Stimulated activated CD4-positive, alpha-beta T cell treated with anti-CD3 and anti-CD28 coated beads, Interleukin-4, amount 100 ng/mL, for 4 hours (primary cell): ENCODE measurements around the gene ABHD2.
"Not testable (repeated sequence)": the region's sequence is repeated elsewhere in the genome, so short reads cannot be mapped to it uniquely, and the experiment has no call there.

Source experiments
- DNase-seq, 2 experiments: peaks; one replicate each; pipeline ENCODE4 v3.0.0-alpha.2; 2020

Gene ABHD2

DNA sequence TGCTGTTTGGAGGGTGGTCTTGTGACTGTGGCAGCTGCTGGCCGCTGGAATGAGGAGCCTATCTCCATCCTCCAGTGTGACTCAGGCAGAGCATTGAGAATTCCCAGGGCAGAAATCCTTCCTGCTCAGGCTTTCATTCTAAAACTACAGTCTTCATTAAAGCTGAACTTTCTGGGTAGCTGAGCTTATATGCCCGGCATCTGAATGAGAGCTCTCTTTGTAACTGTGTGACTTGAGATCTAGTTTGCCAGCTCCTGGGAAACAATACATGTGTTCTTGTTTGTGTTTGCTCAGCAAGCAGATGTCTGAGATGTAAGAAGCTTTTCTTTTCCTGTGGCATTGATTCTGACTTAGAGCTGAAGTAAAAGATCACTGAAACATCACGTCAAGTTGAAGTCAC, 110.7 kb downstream of the ABHD2 start:
- no peak for DNase-seq

DNA sequence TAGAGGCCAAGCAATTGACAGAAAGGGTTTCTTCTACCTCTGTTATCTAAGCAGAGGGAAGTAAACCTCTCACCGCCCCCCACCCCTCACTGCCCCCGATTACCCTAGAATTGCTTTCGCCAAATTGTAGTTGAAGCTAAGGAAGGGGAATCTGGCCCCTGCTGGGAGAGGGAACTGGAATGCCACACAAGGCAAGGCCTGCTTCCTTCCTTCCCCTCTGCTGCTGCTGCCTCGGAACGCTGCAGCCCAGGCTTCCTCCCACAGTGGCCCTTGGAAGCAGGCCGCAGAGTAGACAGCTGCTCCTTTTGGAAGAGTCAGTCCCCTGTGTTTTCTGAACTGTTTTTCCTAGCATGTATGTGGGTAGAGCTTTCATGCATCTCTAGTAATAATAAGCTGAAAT, 111.5 kb downstream of the ABHD2 start:
- no peak for DNase-seq

DNA sequence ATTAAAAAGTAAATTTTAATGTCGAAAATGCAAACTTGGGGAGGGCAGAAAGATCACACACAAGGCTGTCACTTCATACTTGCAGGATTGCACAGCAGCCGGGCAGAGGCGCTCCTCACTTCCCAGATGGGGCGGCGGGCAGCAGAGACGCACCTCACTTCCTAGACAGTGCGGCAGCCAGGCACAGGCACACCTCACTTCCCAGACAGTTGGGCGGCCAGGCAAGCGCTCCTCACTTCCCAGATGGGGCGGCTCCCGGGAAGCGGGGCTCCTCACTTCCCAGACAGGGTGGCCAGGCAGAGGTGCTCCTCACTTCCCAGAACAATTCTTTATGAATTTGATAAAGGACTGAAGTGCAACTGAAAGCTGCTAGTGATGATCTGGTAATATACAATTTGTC, 111.9 kb downstream of the ABHD2 start:
- DNase-seq: no peak

DNA sequence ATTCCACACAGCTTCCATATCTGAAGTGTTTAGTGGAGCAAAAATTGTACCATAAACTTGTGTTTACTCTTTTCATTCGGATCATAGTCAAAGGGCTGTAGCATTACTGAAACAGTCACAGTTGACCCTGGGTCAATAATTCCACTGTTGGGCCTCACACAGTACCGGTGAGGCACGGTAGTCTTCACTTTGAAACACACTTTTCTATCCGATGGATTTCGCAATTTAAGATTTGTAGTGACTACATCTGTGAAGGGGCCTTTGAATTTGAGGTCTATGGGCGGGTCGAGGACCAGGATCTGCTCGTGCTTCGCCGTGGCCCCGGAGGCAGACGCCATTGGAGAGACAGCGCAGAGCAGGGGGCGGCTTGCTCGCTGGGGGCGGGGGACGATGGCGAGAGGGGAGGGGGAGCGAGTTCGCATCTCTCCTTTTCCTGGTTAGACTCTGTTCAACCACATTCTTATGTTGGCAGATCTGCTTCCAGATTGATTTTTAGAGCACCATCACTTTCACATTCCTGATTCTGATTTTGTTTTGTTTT, 113.3 kb downstream of the ABHD2 start:
- DNase-seq: no peak

DNA sequence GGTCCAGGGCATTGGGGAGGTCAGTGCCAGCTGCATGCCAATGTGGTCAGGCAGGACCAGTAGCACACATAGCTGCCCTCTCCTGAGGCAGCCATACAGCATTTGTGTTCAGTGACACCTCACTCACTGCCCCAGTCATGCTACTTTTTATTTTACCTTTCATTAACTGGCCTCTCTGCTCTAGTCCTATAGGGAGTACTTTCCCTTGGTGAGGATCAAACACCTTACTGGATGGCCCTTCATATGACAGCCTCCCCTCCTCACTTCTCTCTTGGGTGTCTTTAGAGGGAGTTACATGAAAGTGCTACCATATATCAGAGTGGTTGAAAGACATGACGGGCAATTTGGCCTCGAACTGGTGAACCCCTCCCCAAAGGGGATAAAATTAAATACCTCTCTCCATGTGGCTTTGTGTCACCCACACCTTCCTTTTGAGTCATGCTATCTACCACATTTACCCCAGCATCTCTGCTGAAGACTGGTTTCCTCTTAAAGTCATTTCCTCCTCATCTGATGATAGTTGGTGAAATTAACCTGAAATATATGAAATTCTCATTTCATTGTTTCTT, 115.5 kb downstream of the ABHD2 start:
- DNase-seq: peak in 1 of 2 experiments; percentile 27

DNA sequence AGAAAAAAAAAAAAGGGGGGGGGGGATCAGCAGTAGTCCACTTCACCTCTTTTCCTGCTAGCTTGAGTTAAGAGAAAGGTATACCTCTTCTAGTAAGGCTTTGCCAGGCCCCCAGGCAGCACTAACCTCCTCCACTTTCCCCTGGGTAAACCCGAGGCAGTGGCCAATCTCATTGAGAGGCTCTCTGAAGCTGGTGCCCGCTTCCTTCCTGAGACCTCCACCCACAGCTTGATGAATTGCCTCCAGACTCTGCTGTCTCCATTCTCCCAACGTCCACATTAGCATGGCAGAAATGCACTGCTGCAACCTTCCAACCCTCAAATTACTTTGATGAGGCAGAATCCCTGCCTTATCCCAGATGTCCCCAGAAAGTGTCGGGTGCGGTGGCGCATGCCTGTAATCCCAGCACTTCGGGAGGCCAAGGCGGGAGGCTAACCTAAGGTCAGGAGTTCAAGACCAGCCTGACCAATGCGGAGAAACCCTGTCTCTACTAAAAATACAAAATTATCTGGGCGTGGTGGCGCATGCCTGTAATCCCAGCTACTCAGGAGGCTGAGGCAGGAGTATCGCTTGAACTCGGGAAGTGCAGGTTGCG, 117.8 kb downstream of the ABHD2 start:
- DNase-seq: no peak

DNA sequence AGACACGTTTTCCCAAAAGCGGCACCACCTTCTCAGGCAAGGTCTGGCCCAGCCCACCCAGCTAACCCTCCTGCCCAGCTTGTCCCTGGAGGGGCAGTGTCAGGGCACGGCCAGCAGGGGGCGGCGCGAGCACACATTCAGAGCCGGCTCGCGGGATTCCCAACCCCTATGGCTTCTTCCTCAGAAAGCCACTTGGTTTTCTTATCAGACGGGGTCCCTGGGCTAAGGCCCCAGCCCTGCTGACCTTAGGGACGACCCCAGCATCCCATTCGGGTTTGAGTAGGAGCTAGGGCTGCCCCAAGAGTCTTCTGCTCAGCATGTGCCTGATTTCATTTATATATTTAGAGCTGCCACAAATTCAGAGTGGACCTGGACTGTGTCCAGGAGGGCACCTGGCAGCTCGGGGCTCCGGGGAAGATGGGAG, 118.7 kb downstream of the ABHD2 start:
- peak; percentile 64 to 75 for DNase-seq

DNA sequence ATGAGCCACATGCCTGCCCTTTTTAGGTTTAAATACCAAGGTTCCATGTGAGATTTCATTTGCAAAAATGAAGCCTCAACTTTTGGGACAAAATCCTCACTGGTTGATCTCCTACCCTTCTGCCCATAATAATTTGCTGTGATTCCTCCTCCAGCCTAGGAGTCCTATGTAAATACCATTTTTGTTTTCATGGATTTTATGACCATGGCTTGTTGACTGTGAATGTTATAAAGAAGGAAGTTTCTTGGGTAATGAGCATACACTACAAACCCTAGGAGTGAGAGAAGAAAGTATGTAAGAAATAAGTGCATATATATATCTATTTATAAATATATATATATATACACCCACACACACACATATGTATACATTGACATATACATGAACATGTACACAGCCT, 120.0 kb downstream of the ABHD2 start:
- no peak for DNase-seq

DNA sequence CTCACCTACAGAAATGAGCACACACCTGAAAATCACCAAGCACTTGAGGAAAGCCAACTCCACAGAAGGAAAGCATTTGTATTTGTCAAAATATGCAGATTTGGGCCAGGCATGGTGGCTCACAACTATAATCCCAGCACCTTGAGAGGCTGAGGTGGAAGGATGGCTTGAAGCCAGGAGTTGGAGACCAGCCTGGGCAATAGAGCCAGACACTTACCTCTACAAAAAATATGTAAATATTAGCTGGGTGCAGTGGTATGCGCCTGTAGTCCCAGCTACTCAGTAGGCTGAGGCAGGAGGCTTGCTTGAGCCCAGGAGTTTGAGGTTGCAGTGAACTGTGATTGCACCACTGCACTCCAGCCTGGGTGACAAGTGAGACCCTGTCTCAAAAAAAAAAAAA, 120.8 kb downstream of the ABHD2 start:
- no peak for DNase-seq

DNA sequence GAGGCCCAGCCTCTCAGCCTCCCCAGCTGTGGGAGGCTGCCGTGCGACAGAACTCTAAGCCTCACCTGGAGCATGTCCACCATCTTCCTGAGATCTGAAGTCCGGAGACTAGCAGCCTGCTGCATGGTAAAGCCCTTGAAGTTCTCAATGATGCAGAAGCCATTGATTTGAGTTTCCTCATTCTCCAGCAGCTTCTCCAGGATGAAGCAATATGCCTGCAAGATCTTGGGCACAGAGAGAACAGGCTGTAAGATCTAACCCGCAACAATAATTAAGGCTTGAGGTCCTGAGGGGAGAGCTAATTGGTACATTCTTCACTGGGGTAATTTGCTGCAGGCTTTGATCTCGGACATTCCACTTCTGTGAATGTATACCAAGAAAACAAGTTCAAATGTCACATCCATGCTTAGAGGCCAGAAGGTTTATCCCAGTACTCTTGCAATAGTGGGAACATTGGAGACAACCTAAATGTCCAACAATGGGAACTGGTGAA, 123.5 kb downstream of the ABHD2 start:
- no peak for DNase-seq

DNA sequence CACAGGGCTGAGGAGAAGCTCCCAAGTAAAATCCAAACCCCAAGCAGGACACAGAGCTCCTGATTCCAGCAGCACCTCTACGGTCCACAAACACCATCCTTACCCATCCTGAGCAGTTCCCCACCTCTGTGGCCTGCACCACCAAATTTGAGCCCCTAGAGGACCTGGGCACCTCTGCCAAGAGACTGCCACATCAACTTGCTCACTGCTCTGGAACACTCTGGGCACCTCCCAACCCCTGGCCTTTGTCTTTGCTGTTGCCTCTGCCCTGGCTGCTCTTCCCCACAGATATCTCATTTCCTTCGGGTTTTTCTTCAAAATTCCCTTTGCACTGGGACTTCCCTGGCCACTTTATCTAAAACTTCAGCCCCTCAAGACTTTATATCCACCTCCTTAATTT, 127.4 kb downstream of the ABHD2 start:
- DNase-seq: no peak

DNA sequence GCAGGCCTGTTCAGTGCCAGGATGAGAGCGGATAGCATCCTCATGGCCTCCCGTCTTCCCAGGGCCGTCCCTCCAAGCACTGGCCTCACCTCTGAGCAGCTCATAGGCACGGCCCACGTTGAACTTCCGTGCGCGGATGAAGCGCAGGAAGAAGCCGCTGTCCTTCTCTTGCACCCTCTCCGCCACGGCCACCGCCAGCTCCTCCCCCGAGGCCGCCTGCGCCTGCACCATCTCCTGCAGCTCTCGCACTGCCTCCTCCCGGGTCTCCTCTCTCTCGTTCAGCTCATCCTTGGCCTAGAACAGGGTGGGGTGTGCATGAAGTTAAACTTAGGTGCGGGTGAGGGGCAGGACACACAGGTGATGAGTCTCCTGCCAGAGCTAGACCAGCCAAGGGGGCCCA, 128.8 kb downstream of the ABHD2 start:
- no peak for DNase-seq

DNA sequence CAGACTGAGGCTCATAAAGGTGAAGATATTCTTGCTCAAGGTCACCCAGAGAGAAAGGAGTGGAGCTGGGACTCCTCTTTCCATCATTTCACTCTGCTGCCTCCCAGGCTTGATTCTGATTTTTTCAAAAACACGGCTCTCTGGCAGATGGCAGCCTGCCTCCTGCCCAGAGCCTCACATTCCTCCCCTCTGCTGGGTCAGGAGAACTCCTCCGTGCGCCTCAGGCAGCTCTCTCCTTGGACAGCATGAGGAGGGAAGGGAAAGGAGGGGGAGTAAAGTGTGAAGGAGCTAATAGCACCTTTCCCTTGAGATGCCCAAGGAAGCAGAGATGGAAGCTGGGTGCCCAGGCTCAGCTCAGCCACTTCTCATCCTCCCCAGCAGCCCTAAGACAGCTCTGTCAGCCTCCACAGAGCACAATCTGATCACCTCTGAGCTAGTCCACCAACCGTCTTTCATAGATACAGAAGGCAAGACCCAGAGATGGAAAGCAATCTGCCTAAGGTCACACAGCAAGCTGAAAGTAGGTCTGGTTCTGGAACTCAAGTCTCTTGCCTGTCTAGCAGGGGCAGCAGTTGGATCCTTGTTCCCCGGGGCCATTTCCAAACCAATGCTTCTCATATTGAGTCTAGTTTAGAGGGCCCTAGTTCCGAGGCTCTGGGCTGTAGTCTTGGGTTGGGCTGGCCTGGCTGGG, 129.6 kb downstream of the ABHD2 start:
- DNase-seq: no peak

DNA sequence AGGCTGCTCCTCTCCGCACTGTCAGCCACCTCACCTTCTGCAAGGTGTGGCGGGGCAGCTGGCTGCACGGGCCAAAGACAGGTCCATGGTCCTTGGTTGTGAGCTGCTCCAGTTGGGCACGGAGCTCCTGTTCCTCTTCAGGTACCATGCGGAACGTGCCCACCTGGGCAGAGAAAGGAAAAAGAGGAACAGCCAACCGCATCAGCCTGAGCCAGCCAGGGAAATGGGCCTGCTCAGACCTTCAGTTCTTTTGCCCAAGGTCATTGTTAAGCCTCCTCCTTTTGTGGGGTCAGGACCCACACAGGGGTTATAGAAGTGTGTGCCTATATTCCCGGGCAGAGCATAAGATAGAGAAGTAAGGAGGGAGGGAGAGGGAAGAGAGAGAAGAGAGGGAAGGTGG, 130.3 kb downstream of the ABHD2 start:
- DNase-seq: no peak

DNA sequence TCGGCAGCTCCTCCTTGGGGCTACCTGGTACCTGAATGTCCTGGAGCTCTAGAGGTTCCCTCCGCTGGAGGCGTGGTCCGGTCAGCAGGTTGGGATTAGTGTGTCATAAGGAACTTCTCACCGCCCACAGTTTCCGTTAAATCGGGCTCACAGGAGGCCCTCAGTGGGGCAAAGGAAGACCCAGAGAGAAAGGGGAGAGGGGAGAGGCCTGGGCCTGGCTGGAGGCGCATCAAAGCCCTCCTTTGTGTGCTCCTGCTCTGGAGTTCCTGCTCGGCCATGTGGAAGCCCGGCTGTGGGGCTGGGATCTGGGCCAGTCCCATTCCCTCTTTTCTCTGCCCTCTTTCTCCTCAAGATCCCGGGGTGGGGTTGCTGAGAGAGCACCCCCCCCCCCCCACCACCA, 133.3 kb downstream of the ABHD2 start, which contains the start of gene RLBP1:
RLBP1 (minus strand) TSS at position 37 of the 400 bp plus-strand sequence. CDS start 2,604 bp downstream, outside the sequence.
- no peak for DNase-seq

DNA sequence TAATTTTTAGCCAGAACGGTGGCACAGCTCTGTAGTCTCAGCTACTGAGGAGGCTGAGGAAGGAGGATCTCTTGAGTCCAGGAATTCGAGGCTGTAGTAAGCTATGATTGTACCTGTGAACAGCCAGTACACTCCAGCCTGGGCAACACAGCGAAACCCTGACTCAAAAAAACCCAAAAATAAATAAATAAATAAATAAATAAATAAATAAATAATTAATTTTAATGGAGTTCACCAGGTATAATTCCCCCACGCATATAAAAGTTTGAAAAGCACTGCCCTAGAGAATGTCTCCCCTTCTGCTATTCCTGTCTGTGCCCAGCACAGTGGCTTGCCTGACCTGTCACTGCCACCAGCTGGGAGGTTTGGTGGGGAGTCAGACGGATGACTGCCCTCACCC, 137.3 kb downstream of the ABHD2 start:
- no peak for DNase-seq

DNA sequence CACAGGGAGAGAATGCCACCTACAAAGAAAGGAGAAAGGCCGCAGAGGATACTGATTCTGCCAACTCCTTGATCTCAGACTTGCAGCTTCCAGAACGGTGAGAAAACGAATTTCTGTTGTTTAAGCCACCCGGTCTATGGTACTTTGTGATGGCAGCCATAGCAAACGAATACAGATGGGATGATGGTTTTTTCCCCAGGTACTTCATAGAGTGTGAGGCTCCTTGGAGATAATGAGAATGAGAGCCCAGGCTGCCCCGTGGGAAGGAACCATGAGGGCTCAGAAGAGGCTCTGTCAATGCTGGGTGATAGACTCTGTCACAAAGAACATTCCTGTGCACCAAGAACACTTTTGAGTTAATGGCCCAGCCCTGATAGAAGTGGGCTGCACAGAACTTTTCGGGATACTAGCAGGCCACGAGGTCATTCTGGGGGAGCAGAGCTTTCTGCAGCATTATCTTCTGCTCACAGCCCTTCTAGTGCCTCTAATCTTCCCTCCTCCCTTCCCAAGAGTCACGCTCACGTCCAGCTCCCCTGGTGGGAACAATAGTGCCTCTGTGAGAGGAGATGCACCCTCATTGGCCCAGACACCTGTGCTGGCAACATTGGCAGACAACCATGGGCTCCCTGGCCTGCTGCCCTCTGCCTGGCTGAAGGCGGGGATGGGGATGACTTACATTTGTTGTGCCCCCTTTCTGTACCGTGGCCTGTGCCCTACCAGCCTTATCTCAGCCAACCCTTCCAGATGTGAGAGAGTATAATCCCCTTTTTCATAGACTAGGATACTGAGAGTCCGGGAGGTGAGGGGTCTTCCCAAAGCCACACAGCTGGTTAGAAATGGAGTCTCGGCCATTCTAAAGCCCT, 138.3 kb downstream of the ABHD2 start:
- no peak for DNase-seq

DNA sequence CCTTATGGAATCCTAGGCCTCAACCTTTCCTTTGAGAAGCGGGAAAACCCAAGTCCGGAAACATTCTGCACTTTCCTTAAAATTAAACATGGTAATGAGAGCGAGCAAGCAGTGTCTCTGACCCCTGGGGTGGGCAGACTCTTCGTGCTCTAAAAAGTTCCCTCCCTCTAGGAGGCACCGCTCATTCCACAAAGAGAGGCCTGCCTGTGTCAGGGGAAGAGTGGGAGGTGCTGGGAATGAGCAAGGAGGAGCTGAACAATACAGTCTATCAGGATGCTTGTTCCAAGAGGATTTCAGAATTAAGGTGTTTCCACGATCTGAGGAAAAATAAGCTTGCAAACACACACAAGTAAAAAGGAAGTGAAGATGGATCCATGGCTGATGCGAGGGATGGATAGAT, 139.2 kb downstream of the ABHD2 start:
- DNase-seq: no peak

DNA sequence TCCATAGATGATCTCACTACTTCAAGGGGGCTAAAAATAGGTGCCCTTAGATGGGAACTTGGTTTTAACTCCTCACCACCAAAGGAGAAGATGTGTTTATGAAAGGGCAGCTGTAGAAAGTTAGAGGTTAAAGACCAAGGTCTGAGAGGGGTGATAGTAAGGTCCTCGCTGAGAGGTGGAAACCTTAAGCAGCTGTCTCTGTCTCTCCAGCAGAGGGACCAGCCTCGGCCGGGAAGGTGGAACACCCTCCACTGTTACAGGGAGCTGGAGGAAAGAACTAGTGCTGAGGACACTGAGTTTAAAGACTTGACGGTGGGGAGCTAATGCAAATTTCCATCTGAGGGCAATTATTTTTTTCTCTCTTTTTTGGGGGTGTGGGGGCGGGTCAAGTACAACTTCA, 142.0 kb downstream of the ABHD2 start:
- DNase-seq: no peak

DNA sequence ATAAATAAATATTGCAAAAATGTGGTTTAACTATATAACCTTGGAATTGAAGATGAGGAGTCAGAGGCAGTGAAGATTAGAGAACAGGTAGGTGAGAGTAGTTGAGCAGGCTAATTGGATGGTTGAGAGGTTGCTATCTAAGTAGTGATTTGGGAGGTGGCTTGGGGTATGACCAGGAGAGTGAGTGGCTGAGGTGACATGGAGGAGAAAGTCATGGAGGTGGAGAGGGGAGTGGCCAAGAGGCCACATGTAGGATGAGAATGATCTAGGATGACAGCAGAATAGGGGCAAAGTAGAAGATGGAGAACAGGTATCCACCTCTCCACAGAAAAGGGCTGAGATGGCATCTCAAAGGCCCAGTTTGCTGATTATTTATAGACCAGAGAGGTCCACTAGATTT, 143.6 kb downstream of the ABHD2 start:
- DNase-seq: no peak

DNA sequence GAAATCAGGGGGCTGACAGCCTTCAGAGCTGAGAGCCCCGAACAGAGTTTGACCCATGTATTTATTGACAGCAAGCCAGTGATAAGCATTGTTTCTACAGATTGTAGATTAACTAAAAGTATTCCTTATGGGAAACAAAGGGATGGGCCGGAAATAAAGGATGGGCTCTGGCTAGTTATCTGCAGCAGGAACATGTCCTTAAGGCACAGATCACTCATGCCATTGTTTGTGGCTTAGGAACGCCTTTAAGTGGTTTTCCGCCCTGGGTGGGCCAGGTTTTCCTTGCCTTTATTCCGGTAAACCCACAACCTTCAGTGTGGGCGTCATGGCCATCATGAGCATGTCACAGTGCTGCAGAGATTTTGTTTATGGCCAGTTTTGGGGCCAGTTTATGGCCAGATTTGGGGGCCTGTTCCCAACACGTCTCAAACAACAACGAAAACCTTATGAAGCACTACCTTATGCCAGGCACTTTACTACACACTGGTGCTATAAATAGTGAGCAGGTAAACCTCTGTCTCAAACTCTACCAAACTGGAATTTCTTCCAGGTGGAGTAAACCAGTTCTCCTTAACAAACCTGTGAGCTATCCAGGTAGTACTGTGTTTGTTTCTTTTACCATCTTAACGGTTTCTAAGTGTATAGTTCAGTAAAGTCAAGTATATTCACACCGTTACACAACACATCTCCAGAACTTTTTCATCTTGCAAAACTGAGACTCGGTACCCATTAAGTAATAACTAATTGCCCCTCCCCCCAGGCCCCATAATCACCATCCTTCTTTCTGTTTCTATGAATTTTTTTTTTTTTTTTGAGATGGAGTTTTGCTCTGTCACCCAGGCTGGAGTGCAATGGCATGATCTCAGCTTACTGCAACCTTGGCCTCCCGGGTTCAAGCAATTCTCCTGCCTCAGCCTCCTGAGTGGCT, 151.9 kb downstream of the ABHD2 start:
- DNase-seq: not testable (repeated sequence)
